K562 (cell line): ENCODE results near the gene KRTAP5-6. TPM values are rescaled to one million over a fixed set of nuclear protein-coding genes. Genes with fewer than 3 reads are reported as not detected.

Experiments
- ATAC-seq: fragments of 200-7000 bp; cut with Tn5 transposase; 3 replicates; pipeline ENCODE4 v1.9.1; 2020; ENCODE audit warnings: moderate library complexity
- BruUV-seq: library from RNA; stranded (reverse); fragments of 400-500 nt; replicated peaks from 2 replicates; lab custom pipeline; 2021; lab: Mats Ljungman, UMichigan
- CTCF ChIA-PET: fragments of 300-600 bp; formaldehyde crosslinking; extraction: SDS; loops from one replicate; lab custom pipeline; 2021; ENCODE audit warnings: low intra/inter-chr PET ratio; lab: Yijun Ruan, JAX
- POLR2A ChIA-PET: fragments of 300-600, 350-650 bp; sonication (Branson Sonifier 250); formaldehyde crosslinking; extraction: SDS; loops from one replicate; lab custom pipeline; 2021; ENCODE audit warnings: antibody characterized with exemption, inconsistent platforms; lab: Yijun Ruan, JAX
- DNase-seq, 4 experiments: peaks; one replicate each; pipeline versions ENCODE4 v3.0.0 to v3.0.0-alpha.2; 2011 to 2018; ENCODE audit warnings: low spot score in 3 of 4, mixed read lengths in 3 of 4; ENCODE audit errors: extremely low read depth in 1 of 4
- FAIRE-seq: peaks from 2 replicates; lab custom pipeline; 2011; peaks lifted over from hg19 to GRCh38; lab: Jason Lieb, UNC
- H2AFZ ChIP-seq: 2 replicates; pipeline ENCODE4 v1.6.0; 2011; ENCODE audit warnings: low read depth, low read length, control low read depth, inconsistent platforms
- H3K27ac ChIP-seq: fragments of 200-600 bp; 3 replicates; pipeline ENCODE4 v1.8.0; 2011; ENCODE audit warnings: low read depth, mild to moderate bottlenecking, control low read depth, inconsistent platforms, low read length, moderate library complexity, mixed read lengths; ENCODE audit errors: extremely low read depth
- H3K27me3 ChIP-seq, 2 experiments: fragments of 300-600 bp in 1 of 2; 2 replicates in 1 of 2; 3 replicates in 1 of 2; pipeline versions ENCODE4 v1.6.0 to v1.8.0; 2011; ENCODE audit warnings: inconsistent platforms in 2 of 2, low read length in 2 of 2, mild to moderate bottlenecking in 1 of 2, mixed read lengths in 1 of 2, moderate library complexity in 1 of 2; ENCODE audit not compliant: control insufficient read depth in 2 of 2, insufficient read depth in 2 of 2
- H3K36me3 ChIP-seq: fragments of 300-600 bp; 3 replicates; pipeline ENCODE4 v1.8.0; 2011; ENCODE audit warnings: mild to moderate bottlenecking, low read length, inconsistent platforms; ENCODE audit not compliant: control insufficient read depth, insufficient read depth
- H3K4me1 ChIP-seq, 2 experiments: fragments of 200-600 bp in 1 of 2; replicated peaks in 1 of 2; 2 replicates in 1 of 2; 3 replicates in 1 of 2; pipeline versions ENCODE4 v1.5.1 to v1.8.0; 2011; ENCODE audit warnings: inconsistent platforms in 2 of 2, low read length in 2 of 2, mild to moderate bottlenecking in 1 of 2, mixed read lengths in 1 of 2, moderate library complexity in 1 of 2; ENCODE audit not compliant: control insufficient read depth in 2 of 2, insufficient read depth in 2 of 2
- H3K4me2 ChIP-seq: 2 replicates; pipeline ENCODE4 v1.6.1; 2011; ENCODE audit warnings: low read length, control low read depth, inconsistent platforms, mixed read lengths; ENCODE audit not compliant: insufficient read depth
- H3K4me3 ChIP-seq: fragments of 200-600 bp; sonication (generic), shearing (Covaris generic); 2 replicates; pipeline ENCODE4 v1.5.1; 2016; ENCODE audit warnings: control low read depth, inconsistent platforms
- H3K79me2 ChIP-seq: fragments of 200-600 bp; 3 replicates; pipeline ENCODE4 v1.8.0; 2011; ENCODE audit warnings: low read length, inconsistent platforms; ENCODE audit not compliant: control insufficient read depth, insufficient read depth
- H3K9ac ChIP-seq, 2 experiments: 2 replicates each; pipeline versions ENCODE4 v1.6.0 to v1.6.1; 2011; ENCODE audit warnings: low read depth in 2 of 2, low read length in 2 of 2, control low read depth in 1 of 2, inconsistent platforms in 1 of 2, mild to moderate bottlenecking in 1 of 2, mixed read lengths in 1 of 2; ENCODE audit not compliant: insufficient read depth in 1 of 2
- H3K9me1 ChIP-seq: one replicate; pipeline ENCODE4 v1.6.0; 2011; ENCODE audit warnings: inconsistent platforms, mild to moderate bottlenecking, low read length, moderate library complexity; ENCODE audit not compliant: control insufficient read depth, insufficient read depth
- H3K9me3 ChIP-seq: replicated peaks from 2 replicates; pipeline ENCODE4 v1.5.1; 2011; ENCODE audit warnings: low read depth, low read length, inconsistent platforms; ENCODE audit not compliant: control insufficient read depth, insufficient read depth
- H4K20me1 ChIP-seq: replicated peaks from 2 replicates; pipeline ENCODE4 v1.6.1; 2011; ENCODE audit warnings: low read length, inconsistent platforms, mixed read lengths; ENCODE audit not compliant: control insufficient read depth, insufficient read depth
- BHLHE40 ChIP-seq: IDR thresholded peaks from 2 replicates; pipeline ENCODE4 v1.6.1; 2011; ENCODE audit warnings: low read length, improper control_type of control experiment
- USF1 ChIP-seq: sonication (generic); formaldehyde crosslinking; IDR thresholded peaks from 2 replicates; pipeline ENCODE4 v1.9.0; 2022; ENCODE audit warnings: mild to moderate bottlenecking, missing genetic modification reagents
- VEZF1 ChIP-seq: fragments of 200-800 bp; sonication (Bioruptor generic); IDR thresholded peaks from 2 replicates; pipeline ENCODE4 v1.6.1; 2017; ENCODE audit warnings: missing genetic modification characterization, missing compliant biosample characterization
- ZNF740 ChIP-seq, 3 experiments: fragments of 200-800 bp in 1 of 3; sonication (Bioruptor generic) in 1 of 3; sonication (generic) in 1 of 3; formaldehyde crosslinking in 1 of 3; IDR thresholded peaks; 2 replicates each; pipeline versions ENCODE4 v1.6.1 to v1.8.0; 2016 to 2022; ENCODE audit warnings: mild to moderate bottlenecking in 2 of 3, missing compliant biosample characterization in 2 of 3, missing genetic modification characterization in 2 of 3, missing genetic modification reagents in 1 of 3
- WGBS: fragments of 100-300 bp; shearing (Covaris generic); methylation state at CpG from one replicate; pipeline ENCODE4 v1.1.6; 2016; ENCODE audit warnings: low coverage, mixed read lengths; ENCODE audit not compliant: insufficient coverage; ENCODE audit errors: missing lambda C conversion rate; 5-methylcytosine and 5-hydroxymethylcytosine counted together
- in situ Hi-C: fragments of 300-500 bp; cut with MboI; formaldehyde crosslinking; loops from 4 replicates; pipeline ENCODE4 v1.15.0; 2018; ENCODE audit warnings: inconsistent platforms, mixed read lengths
- intact Hi-C: fragments of 100-400 bp; cut with micrococcal nuclease; formaldehyde crosslinking; loops from 2 replicates; pipeline ENCODE4 v1.14.2; 2022
- polyA plus RNA-seq, 8 experiments: library from polyadenylated mRNA; depleted of rRNA in 4 of 8; stranded (reverse) in 5 of 8; unstranded in 3 of 8; fragments of >200 nt; fragmentation: Nextera tagmentation in 2 of 8; fragmentation: Illumina TruSeq in 1 of 8; extraction: Ambion mirVana in 2 of 8; extraction: Trizol in 1 of 8; gene quantifications; 2 replicates each; pipeline versions ENCODE4 v1.2.1 to v1.2.3, GENCODE V29; 2011 to 2014; ENCODE audit warnings: inconsistent platforms in 1 of 8, missing spikeins in 1 of 8
- total RNA-seq, 7 experiments: library from RNA; depleted of rRNA in 6 of 7; stranded (reverse); fragments of >200 nt in 6 of 7; fragmentation: Illumina TruSeq in 2 of 7; extraction: Trizol in 2 of 7; gene quantifications; 2 replicates each; pipeline versions ENCODE4 v1.2.1 to v1.2.3, GENCODE V29; 2011 to 2021; ENCODE audit warnings: low replicate concordance in 1 of 7
- TF ChIP-seq, protein P1 (sequence below): fragments of 250-450 bp; sonication (Bioruptor Pico); IDR thresholded peaks from 2 replicates; pipeline ENCODE4 v1.5.0; 2021
- TF ChIP-seq, protein P2 (sequence below): sonication (generic); formaldehyde crosslinking; IDR thresholded peaks from 2 replicates; pipeline ENCODE4 v1.5.0; 2020; ENCODE audit warnings: missing genetic modification reagents
- TF ChIP-seq, protein P3 (sequence below): fragments of 250-450 bp; sonication (Bioruptor Pico); IDR thresholded peaks from 2 replicates; pipeline ENCODE4 v1.8.0; 2022; ENCODE audit warnings: inconsistent platforms

The KRTAP5-6 gene
- total and polyA plus RNA-seq, 9 of the 15 experiments (the other 6 are each of a cell fraction or from before 2014, with no cell fraction given), result not detected

DNA sequence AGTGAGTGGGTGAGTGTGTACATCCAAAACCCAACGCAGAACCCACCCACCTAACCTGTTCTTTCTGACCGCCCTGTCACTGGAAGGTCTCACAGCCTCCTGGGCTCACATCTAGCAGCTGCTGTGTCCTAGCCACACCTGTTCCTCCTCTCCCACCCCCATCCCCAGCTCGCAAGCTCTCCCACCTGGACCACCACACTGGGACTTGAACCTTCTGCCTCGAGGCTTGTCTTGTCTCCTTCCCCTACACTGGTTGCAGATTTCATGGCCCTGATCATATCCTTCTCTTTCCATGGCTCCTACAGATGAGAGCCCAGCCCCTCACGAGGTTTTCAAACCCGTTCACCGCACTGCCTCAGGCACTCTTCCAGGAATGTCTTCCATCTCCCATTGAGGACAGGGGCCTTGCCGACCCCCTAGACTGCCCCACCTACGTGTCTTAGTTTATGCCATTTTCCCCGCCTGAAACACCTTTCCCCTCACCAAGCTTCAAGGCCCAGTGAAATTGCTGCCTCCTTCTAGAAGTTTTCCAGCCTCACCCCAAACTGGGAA lies 46.7 kb downstream of the KRTAP5-6 start (continued):
- TF ChIP-seq, protein P1, sequence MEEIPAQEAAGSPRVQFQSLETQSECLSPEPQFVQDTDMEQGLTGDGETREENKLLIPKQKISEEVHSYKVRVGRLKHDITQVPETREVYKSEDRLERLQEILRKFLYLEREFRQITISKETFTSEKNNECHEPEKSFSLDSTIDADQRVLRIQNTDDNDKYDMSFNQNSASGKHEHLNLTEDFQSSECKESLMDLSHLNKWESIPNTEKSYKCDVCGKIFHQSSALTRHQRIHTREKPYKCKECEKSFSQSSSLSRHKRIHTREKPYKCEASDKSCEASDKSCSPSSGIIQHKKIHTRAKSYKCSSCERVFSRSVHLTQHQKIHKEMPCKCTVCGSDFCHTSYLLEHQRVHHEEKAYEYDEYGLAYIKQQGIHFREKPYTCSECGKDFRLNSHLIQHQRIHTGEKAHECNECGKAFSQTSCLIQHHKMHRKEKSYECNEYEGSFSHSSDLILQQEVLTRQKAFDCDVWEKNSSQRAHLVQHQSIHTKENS (CRISPR knock-in tag), result no peak

GRCh38 chr11:1744137-1744886 lies 47.3 kb downstream of the KRTAP5-6 start:
- Histone ChIP-seq H2AFZ (no peak overlapping the region), H3K4me2 (no peak overlapping the region), H3K9me1 (no peaks in the 10 kb centered on the region), H3K9ac (no peak overlapping the region), H3K27me3 (peaks cover 4 to 15% of the 10 kb centered on the region in 2 experiments; a peak in 3 of 5 replicates), H3K9me3 (peaks cover 8% of the 10 kb centered on the region), H4K20me1 (0 out of 2 replicates have a peak, but pooled peaks cover 4% of the 10 kb centered on the region), H3K4me3 (no peak overlapping the region), H3K36me3 (no peaks in the 10 kb centered on the region), H3K27ac (no peak overlapping the region), H3K79me2 (no peaks in the 10 kb centered on the region), H3K4me1 (peaks cover 0 to 5% of the 10 kb centered on the region in 2 experiments; a peak in 1 of 5 replicates)
- ChIA-PET CTCF (interaction anchor here (0.6 to 1.6 kb wide), 2 partner anchors 27 to 88 kb away, joined by 3 to 10 read pairs; no protein-coding TSS in a partner anchor), POLR2A (interaction anchor here (0.6 kb wide), 2 partner anchors 43 to 1235 kb away, joined by 3 read pairs; no protein-coding TSS in a partner anchor)
- 9% methylated on average over 20 of the region's 23 CpGs for WGBS
- intact Hi-C loops, result no loop called here
- in situ Hi-C loops, result no loop called here
- FAIRE-seq, result no peak
- no peak for DNase-seq
- BruUV-seq, result no TSS peak
- ATAC-seq, result peak; percentile 70
- TF ChIP-seq BHLHE40 (peak; percentile 88), VEZF1 (CRISPR knock-in tag) (peak; percentile 33; the same call in 1 of the 2 replicates), ZNF740 (CRISPR knock-in tag; IDR thresholded peaks at IDR 0.05) (peak; percentile 81), ZNF740 (tag; IDR thresholded peaks at IDR 0.05) (peak in 1 of 2 experiments; percentile 81; a peak in 2 of 4 replicates), USF1 (CRISPR knock-in tag) (peak; percentile 59)
- TF ChIP-seq, protein P2, sequence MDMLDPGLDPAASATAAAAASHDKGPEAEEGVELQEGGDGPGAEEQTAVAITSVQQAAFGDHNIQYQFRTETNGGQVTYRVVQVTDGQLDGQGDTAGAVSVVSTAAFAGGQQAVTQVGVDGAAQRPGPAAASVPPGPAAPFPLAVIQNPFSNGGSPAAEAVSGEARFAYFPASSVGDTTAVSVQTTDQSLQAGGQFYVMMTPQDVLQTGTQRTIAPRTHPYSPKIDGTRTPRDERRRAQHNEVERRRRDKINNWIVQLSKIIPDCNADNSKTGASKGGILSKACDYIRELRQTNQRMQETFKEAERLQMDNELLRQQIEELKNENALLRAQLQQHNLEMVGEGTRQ (CRISPR knock-in tag), result peak; percentile 32
- TF ChIP-seq, protein P3, sequence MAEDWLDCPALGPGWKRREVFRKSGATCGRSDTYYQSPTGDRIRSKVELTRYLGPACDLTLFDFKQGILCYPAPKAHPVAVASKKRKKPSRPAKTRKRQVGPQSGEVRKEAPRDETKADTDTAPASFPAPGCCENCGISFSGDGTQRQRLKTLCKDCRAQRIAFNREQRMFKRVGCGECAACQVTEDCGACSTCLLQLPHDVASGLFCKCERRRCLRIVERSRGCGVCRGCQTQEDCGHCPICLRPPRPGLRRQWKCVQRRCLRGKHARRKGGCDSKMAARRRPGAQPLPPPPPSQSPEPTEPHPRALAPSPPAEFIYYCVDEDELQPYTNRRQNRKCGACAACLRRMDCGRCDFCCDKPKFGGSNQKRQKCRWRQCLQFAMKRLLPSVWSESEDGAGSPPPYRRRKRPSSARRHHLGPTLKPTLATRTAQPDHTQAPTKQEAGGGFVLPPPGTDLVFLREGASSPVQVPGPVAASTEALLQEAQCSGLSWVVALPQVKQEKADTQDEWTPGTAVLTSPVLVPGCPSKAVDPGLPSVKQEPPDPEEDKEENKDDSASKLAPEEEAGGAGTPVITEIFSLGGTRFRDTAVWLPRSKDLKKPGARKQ, result no peak
